Sigmoid colon (tissue), 4 donors: ENCODE measurements around the gene CEP20.
A peak's percentile ranks its signal among the peaks of the same experiment; 100 is the strongest.

Experiments
- CTCF ChIP-seq, 4 experiments: fragments of 450-650 bp in 3 of 4; fragments of 200-600 bp in 1 of 4; IDR thresholded peaks; one replicate each; pipeline ENCODE4 v1.5.1; 2016 to 2019; ENCODE audit warnings: antibody characterized with exemption in 4 of 4, mild to moderate bottlenecking in 3 of 4, moderate library complexity in 2 of 4
- EP300 ChIP-seq, 4 donors: sonication (generic); formaldehyde crosslinking; IDR thresholded peaks; one replicate each; pipeline ENCODE4 v1.6.1; 2017; ENCODE audit warnings: antibody characterized with exemption in 4 of 4
- POLR2A ChIP-seq, 2 donors: fragments of 450-650 bp; IDR thresholded peaks; one replicate each; pipeline ENCODE4 v1.6.1; 2016; ENCODE audit warnings: antibody characterized with exemption in 2 of 2, mild to moderate bottlenecking in 2 of 2, moderate library complexity in 2 of 2
- POLR2AphosphoS5 ChIP-seq, 4 donors: sonication (generic); formaldehyde crosslinking; IDR thresholded peaks; one replicate each; pipeline ENCODE4 v1.6.1; 2017; ENCODE audit warnings: antibody characterized with exemption in 4 of 4

- peak; percentile 89 to 98 for TF ChIP-seq POLR2A (IDR thresholded peaks at IDR 0.05)
- TF ChIP-seq CTCF (IDR thresholded peaks at IDR 0.05) = peak in 1 of 4 experiments; percentile 24
- TF ChIP-seq EP300 (IDR thresholded peaks at IDR 0.05) = peak in 2 of 4 donors; percentile 21 to 38
- TF ChIP-seq POLR2AphosphoS5 (IDR thresholded peaks at IDR 0.05) = peak; percentile 97 to 100 (median 98)
Observed at GRCh38 chr16:15856901-15857698, 31.3 kb downstream of the CEP20 start, which contains the start of gene MYH11.
